ENCODE results near the gene GMPR.

The GMPR gene

GRCh38 chr6:16306334-16306733, 67.9 kb downstream of the GMPR start:
- no peak for DNase-seq

DNA sequence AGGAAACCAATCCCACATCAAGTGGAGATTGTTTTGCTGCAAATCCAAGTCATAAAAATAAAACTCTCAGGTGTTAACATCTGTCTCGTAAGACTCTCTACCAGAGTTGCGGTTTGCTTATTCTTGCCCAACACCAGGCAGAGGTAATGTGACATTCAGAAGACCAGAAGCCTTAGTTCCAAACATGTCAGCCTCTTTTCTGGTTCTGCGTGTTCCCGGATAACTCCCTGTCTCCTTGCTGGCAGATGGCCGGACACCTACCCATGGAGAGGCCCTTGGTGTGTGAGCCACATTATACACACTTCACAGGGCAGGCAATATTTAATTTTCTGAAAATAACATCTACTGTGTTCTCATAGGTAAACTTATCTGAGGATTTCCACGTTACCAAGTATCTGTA, 73.4 kb downstream of the GMPR start:
- no peak for DNase-seq

DNA sequence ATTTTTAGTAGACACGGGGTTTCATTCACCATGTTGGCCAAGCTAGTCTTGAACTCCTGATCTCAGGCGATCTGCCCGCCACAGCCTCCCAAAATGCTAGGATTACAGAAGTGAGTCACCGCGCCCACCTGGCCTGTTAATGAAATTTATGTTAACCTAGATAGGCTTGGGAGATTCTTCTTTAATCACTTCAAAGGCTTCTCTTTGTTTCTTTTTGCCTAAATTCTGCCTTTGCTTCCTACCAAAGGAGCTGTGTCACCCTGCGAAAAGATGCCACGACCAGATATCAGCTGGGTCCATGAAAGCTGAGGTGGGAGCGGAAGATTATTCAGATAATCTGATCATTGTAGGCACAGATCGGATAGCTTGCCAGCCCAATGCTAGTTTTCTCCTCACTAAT, 75.3 kb downstream of the GMPR start:
- no peak for DNase-seq

GRCh38 chr6:16314296-16314695, 75.9 kb downstream of the GMPR start:
- DNase-seq: no peak

DNA sequence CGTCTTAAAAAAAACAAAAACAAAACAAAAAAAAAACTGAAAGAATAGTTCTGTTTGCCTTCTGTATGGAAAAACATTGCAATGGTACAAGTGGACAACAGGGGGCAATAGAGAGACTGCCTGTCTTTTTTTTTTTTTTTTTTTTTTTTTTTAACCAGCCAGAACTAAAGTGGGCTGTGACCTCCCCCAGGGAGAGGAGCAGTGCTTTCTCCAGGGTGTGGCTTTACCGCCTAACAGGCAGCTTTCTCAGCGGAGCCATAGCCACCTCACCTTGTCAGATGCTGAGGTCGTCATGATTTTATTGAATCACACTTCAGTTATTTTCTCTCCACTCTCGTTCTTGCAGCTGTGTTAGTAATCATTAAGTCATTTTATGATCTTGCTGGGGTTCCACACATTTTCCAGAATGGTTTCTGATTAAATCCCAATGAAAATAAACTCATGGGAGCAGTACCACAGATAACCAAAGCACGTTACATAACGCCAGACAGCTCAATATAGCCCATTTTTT, 78.4 kb downstream of the GMPR start:
- DNase-seq: peak; percentile 9

DNA sequence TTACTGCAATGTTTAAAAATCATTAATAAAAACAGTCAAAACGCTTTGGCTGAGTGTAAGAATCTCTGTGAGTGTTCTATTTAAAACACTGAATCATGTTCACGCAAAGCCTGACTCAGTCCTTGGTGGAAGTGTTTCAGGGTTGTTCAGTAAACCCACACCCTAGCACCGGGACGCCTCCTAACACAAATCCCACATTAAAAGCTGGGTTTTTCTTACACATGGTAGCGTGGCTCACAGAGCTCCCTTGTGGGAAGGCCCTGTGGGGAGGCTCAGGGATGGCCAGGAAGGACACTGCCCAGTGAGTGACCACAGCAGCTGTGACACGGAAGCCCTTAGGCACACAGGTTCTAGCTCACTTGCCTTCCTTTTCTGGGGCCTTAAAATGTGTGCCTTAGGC, 80.2 kb downstream of the GMPR start:
- DNase-seq: no peak

- no peak for DNase-seq
These were observed 80.8 kb downstream of the GMPR start for GRCh38 chr6:16318953-16319720.

GRCh38 chr6:16319813-16320532, 81.6 kb downstream of the GMPR start:
- peak; percentile 38 for DNase-seq

DNA sequence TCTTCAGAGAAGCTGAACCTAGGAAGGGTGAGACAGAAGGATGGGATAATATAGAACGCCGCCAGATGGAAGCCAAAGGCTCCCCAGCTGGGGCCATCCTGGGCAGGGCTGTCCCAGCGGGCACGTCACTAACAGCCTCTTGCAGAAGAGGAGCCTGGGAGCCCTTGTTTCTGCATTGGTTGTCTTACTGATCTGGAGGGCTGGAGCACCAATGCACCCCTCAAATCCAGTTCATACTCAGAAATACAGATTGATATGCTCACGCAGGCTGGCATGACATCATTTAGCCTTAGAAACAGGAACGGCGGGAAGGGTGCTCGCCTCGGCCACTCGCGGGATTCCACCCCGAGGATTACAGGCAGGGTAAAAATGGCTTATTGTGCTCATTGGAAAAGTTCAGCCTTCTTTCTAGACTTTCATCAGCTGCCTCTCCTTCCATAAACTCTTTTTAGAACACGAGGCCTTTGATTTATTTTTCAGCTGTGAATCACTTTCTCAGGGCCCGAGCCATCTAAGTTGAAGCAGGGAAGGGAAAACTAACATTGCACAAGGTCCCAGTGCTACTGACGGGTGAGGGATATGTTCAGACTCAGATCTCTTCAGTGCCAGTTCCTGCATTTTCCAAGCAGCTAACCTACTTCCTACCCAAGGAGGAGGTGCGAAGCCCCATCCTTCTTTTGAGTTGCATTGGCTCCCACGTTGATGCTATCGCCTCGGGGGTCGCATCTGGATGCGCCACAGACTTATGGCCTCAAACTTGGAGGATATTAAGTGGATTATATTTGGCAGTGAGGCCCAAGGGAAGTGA, 82.3 kb downstream of the GMPR start:
- no peak for DNase-seq

- DNase-seq: no peak
These were observed 82.9 kb downstream of the GMPR start for GRCh38 chr6:16321341-16321710.

DNA sequence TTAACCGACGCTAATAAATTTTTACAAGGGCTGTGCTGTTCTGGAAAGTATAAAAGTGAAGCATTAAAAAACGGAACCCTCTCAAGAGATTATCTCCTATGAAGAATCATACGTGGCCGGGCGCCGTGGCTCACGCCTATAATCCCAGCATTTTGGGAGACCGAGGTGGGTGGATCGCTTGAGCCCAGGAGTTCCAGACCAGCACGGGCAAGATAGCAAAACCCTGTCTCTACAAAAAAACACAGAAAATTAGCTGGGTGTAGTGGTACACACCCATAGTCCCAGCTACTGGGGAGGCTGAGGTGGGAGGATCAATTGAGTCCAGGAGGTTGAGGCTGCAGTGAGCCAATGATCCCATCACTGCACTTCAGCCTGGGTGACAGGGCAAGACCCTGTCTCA, 83.4 kb downstream of the GMPR start:
- DNase-seq: no peak

DNA sequence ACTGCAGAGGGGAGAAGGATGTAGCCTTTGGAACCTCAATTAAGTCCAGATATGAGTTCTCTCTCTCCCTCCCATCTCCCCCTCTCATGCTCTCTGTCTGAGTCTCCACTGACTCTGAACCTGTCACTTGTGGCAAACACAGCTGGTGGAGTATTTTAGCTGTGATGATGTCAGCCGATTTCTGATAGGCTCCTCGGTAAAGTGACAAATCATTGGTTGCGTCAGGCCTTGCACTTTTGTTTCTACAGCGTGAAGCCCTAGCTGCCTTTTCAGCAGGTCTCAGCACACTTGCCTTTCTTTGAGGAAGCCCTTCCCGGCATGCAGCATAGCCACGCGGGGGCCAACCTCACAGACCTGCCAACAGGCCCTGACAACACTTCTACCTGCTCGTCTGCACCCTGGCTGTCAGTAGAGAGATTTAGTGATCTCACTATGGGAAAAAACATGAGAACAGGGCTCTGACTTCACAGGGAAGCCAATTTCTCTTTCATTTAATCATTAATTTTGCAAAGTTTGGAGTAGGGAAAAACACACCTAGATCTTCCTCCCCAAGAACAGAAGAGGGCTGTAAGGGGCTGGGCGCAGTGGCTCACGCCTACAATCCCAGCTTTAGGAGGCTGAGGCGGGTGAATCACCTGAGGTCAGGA, 84.4 kb downstream of the GMPR start:
- DNase-seq: no peak

- no peak for DNase-seq
These were observed 85.8 kb downstream of the GMPR start for GRCh38 chr6:16324184-16324583.

GRCh38 chr6:16324606-16325225, 86.3 kb downstream of the GMPR start:
- DNase-seq: no peak

- DNase-seq: no peak
These were observed 88.1 kb downstream of the GMPR start for GRCh38 chr6:16326531-16326930.

GRCh38 chr6:16326971-16327776, 88.8 kb downstream of the GMPR start:
- no peak for DNase-seq

- DNase-seq: no peak
These were observed 89.5 kb downstream of the GMPR start for GRCh38 chr6:16327777-16328325.

- no peak for DNase-seq
These were observed 90.8 kb downstream of the GMPR start for GRCh38 chr6:16329233-16329632.

DNA sequence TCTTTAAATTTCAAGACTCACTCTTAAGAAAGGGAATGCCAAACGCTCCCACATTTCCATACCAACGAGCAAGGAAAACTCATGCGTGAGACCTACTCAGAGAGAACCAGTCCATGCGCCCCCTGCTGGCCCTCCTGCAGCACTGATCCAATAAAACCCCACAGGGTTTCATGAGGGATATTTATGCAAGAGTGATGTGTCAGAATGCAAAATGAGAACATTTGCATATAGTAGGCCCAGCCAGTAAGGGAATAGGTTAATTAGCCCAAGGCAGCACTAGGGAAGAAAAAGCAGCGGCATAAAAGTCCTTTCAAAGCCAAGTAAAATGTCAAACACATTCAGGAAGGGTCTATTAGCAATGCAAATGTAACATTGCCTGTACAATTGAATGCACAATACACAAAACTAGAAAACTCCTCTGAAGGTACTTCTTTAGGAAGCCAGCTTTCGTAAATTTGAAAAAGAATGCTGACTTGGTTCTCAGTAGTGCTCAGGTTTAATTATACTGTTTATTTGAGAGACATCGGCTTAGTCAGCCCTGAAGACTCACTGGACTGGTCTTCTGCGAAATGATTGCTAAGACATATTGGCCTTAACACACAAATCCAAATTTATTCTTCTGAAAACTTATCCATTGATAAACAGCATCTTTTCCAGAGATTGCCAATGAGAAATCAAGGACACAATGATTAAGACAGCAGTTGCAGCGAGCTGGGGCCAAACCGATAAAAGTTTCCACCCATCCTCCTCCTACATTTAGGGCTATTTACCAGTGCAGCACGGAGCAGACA, 93.2 kb downstream of the GMPR start:
- DNase-seq: peak; percentile 33

GRCh38 chr6:16332175-16332542, 93.8 kb downstream of the GMPR start:
- peak; percentile 66 for DNase-seq

GRCh38 chr6:16333580-16333979, 95.2 kb downstream of the GMPR start:
- no peak for DNase-seq
